ENCODE data around the gene CSNK2A1. TPM values are rescaled to one million over a fixed set of nuclear protein-coding genes. Genes with fewer than 3 reads are reported as not detected.

Gene CSNK2A1
- total RNA-seq, 6 donors from 2014 or later = 54.4 to 111 (median 79.8) TPM

DNA sequence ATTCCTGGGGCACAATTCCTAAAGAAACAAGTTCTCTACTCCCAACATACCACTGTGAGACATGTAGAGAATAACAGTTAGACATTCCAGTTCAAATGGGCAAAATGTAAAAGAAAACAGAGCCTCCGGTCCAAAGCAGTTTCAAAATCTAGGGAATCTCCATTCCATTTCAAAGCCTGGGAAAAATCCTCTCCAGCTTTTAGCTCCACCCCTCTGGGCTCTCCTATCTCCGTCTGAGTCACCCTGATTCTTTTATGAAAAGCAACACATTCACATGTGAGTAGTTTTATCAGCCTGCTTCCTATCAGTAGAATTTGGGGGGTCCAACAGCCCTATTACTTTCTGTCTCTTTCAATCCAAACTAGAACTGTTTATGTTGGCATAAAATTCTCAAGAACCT is 3.7 kb downstream of the CSNK2A1 start:
- TF ChIP-seq, protein P1, sequence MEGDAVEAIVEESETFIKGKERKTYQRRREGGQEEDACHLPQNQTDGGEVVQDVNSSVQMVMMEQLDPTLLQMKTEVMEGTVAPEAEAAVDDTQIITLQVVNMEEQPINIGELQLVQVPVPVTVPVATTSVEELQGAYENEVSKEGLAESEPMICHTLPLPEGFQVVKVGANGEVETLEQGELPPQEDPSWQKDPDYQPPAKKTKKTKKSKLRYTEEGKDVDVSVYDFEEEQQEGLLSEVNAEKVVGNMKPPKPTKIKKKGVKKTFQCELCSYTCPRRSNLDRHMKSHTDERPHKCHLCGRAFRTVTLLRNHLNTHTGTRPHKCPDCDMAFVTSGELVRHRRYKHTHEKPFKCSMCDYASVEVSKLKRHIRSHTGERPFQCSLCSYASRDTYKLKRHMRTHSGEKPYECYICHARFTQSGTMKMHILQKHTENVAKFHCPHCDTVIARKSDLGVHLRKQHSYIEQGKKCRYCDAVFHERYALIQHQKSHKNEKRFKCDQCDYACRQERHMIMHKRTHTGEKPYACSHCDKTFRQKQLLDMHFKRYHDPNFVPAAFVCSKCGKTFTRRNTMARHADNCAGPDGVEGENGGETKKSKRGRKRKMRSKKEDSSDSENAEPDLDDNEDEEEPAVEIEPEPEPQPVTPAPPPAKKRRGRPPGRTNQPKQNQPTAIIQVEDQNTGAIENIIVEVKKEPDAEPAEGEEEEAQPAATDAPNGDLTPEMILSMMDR (IDR thresholded peaks at IDR 0.05) = no peak
- TF ChIP-seq POLR2AphosphoS5 (IDR thresholded peaks at IDR 0.05) (no peak), POLR2A (IDR thresholded peaks at IDR 0.05) (no peak), EP300 (IDR thresholded peaks at IDR 0.05) (no peak)
- Histone ChIP-seq H3K4me1 (peaks cover 52 to 60% (median 59%) of the 10 kb centered on the region in 4 donors), H3K27ac (peak overlapping the region in 1 of 4 donors; percentile 7), H3K4me3 (no peak overlapping the region), H3K27me3 (no peaks in the 10 kb centered on the region), H3K9me3 (no peaks in the 10 kb centered on the region), H3K36me3 (no peaks in the 10 kb centered on the region)
- ATAC-seq (ENCODE audit: low FRiP score in 2 of 2) = no peak
- WGBS, 2 donors = 52 to 53% methylated on average over 2 of the region's 2 CpGs
- no peak for DNase-seq

DNA sequence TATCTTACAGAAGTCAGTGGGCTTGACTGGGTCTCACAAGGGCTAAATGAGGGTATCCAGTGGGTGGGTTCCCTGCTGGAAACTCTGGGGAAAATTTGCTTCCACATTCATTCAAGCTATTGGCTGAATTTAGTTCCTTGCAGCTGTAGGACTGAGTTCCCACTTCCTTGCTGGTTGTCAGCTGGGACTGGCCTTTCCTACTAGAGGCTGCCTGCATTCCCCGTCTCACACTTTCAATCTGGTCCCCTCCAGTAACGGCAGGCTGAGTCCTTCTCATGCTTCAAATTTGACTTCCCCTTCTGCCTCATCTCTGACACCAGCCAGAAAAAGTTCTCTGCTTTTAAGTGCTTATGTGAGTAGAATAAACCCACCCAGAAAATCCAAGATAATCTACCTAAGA is 4.4 kb downstream of the CSNK2A1 start:
- no peaks in the 10 kb centered on the region for H3K9me3 ChIP-seq
- H3K27ac ChIP-seq = no peak overlapping the region
- WGBS, 2 donors = 60 to 67% methylated on average over 2 of the region's 2 CpGs
- DNase-seq (no peak), ATAC-seq (ENCODE audit: low FRiP score in 2 of 2) (no peak)
- H3K4me1 ChIP-seq = peaks cover 49 to 59% (median 54%) of the 10 kb centered on the region in 4 donors
- no peak overlapping the region for H3K4me3 ChIP-seq
- H3K27me3 ChIP-seq = no peaks in the 10 kb centered on the region
- H3K36me3 ChIP-seq = no peaks in the 10 kb centered on the region
- TF ChIP-seq, protein P1 (IDR thresholded peaks at IDR 0.05) = no peak
- TF ChIP-seq POLR2AphosphoS5 (IDR thresholded peaks at IDR 0.05) (no peak), EP300 (IDR thresholded peaks at IDR 0.05) (no peak), POLR2A (IDR thresholded peaks at IDR 0.05) (no peak)

DNA sequence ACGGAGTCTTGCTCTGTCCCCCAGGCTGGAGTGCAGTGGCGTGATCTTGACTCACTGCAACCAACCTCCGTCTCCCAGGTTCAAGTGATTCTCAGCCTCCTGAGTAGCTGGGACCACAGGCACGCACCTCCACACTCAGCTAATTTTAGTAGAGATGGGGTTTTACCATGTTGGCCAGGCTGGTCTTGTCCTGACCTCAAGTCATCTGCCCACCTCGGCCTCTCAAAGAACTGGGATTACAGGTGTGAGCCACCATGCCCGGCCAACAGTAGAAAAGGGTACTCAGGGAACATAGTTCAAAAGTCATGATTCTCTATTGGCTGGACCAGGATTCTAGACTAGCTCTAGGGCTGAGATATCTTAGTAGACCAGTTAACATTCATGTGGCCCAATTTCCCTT is 5.6 kb downstream of the CSNK2A1 start:
- 93 to 94% methylated on average over 6 of the region's 6 CpGs for WGBS, 2 donors
- Histone ChIP-seq H3K27me3 (no peaks in the 10 kb centered on the region), H3K4me3 (no peak overlapping the region), H3K27ac (no peak overlapping the region), H3K4me1 (peaks cover 52 to 63% (median 59%) of the 10 kb centered on the region in 4 donors), H3K9me3 (no peaks in the 10 kb centered on the region), H3K36me3 (no peaks in the 10 kb centered on the region)
- no peak for ATAC-seq (ENCODE audit: low FRiP score in 2 of 2)
- DNase-seq = no peak
- no peak for TF ChIP-seq POLR2A (IDR thresholded peaks at IDR 0.05)
- no peak for TF ChIP-seq POLR2AphosphoS5 (IDR thresholded peaks at IDR 0.05)
- no peak for TF ChIP-seq EP300 (IDR thresholded peaks at IDR 0.05)
- TF ChIP-seq, protein P1 (IDR thresholded peaks at IDR 0.05) = no peak

DNA sequence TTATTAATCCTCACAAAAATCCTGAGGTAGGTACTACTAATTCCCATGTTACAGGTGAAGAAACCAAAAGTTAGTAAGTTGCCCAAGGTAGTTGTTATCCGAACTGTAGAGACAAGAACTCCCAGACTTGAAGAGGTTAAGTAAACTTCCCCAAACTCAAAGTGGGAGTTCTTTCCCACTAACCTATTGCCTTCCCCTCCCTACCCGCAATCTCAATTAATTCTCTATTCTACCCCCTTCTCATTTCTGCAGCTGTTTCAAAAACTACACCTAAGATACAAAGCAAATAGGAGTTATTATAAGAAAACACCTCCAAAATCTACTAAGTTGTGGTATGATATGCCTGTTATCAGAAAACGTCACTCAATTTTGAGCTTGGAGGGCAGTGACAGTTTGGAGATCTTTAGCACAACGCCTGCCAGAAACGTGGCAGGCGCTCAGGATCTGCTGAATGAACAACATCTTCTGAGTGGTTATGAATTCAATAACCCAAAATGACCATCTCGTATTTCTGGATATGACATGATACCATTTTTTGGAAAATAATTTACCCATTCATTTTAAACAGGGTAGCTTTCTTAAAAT is 7.1 kb downstream of the CSNK2A1 start:
- 34 to 37% methylated on average over 7 of the region's 7 CpGs for WGBS, 2 donors
- no peaks in the 10 kb centered on the region for H3K36me3 ChIP-seq
- H3K27ac ChIP-seq = peak overlapping the region in 1 of 4 donors; percentile 9
- TF ChIP-seq EP300 (IDR thresholded peaks at IDR 0.05) (no peak), POLR2A (IDR thresholded peaks at IDR 0.05) (no peak), POLR2AphosphoS5 (IDR thresholded peaks at IDR 0.05) (no peak)
- TF ChIP-seq, protein P1 (IDR thresholded peaks at IDR 0.05) = no peak
- no peaks in the 10 kb centered on the region for H3K27me3 ChIP-seq
- no peaks in the 10 kb centered on the region for H3K9me3 ChIP-seq
- ATAC-seq (ENCODE audit: low FRiP score in 2 of 2) (no peak), DNase-seq (no peak)
- no peak overlapping the region for H3K4me3 ChIP-seq
- peaks cover 46 to 62% (median 50%) of the 10 kb centered on the region in 4 donors for H3K4me1 ChIP-seq

DNA sequence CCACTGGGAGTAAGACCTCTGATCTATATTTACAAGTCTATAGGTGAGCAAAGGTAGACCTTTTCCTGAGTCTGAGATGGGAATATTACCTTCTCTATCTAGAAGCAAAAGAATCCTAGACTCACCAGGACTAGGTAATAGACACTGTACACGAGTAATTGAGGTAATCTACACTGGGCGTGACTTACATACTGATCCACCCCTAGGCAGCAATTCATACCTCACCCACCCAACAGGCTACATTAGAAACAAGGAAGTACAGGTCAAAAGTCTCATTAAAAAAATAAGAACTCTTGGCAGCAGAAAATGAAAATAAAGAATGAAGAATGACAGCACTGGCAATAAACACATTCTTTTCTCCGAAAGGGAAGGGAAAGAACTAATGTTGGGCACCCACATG is 7.6 kb downstream of the CSNK2A1 start:
- no peaks in the 10 kb centered on the region for H3K36me3 ChIP-seq
- TF ChIP-seq EP300 (IDR thresholded peaks at IDR 0.05) (no peak), POLR2AphosphoS5 (IDR thresholded peaks at IDR 0.05) (no peak), POLR2A (IDR thresholded peaks at IDR 0.05) (no peak)
- TF ChIP-seq, protein P1 (IDR thresholded peaks at IDR 0.05) = no peak
- DNase-seq = peak in 1 of 2 donors; percentile 40
- peak in 1 of 2 donors; percentile 43 for ATAC-seq (ENCODE audit: low FRiP score in 2 of 2)
- peak overlapping the region in 1 of 4 donors; percentile 9 for H3K27ac ChIP-seq
- 11 to 23% methylated on average over 3 of the region's 3 CpGs for WGBS, 2 donors
- H3K4me1 ChIP-seq = peaks cover 44 to 65% (median 48%) of the 10 kb centered on the region in 4 donors
- H3K4me3 ChIP-seq = no peak overlapping the region
- no peaks in the 10 kb centered on the region for H3K9me3 ChIP-seq
- H3K27me3 ChIP-seq = no peaks in the 10 kb centered on the region
